ENCODE results near the gene CXCR6.

CXCR6 gene

GRCh38 chr3:45997942-45998341 is 54.7 kb downstream of the CXCR6 start:
- H3K9me3 ChIP-seq (ENCODE audit: control insufficient read depth, insufficient read depth, low read depth, low read length) = no peaks in the 10 kb centered on the region
- H3K4me1 ChIP-seq (ENCODE audit: control insufficient read depth, insufficient read depth, low read length) = no peaks in the 10 kb centered on the region
- TF ChIP-seq ZNF221 (tag by site-specific recombination; IDR thresholded peaks at IDR 0.05; ENCODE audit: borderline replicate concordance) = no peak
- H3K36me3 ChIP-seq (ENCODE audit: control insufficient read depth in 2 of 2, insufficient read depth in 1 of 2, low read length in 2 of 2) = no peaks in the 10 kb centered on the region
- ChIA-PET POLR2A (no interaction called here), CTCF (no interaction called here)
- no peak overlapping the region for H3K27ac ChIP-seq (ENCODE audit: extremely low read depth, low read depth, low read length)
- H3K4me3 ChIP-seq (ENCODE audit: low read depth, low read length) = no peak overlapping the region
